HepG2 (cell line): ENCODE data around the gene ACAP3. TPM values are rescaled to one million over a fixed set of nuclear protein-coding genes. Genes with fewer than 3 reads are reported as not detected.

Experiments
- ATAC-seq: fragments of 200-7000 bp; cut with Tn5 transposase; 3 replicates; pipeline ENCODE4 v1.9.1; 2020; ENCODE audit warnings: mild to moderate bottlenecking, moderate library complexity
- BruUV-seq: library from RNA; stranded (reverse); fragments of 400-500 nt; replicated peaks from 2 replicates; lab custom pipeline; 2021; lab: Mats Ljungman, UMichigan
- CTCF ChIA-PET: fragments of 300-600 bp; formaldehyde crosslinking; extraction: SDS; loops from one replicate; lab custom pipeline; 2021; ENCODE audit warnings: low total read pairs, inconsistent platforms, low intra/inter-chr PET ratio; lab: Yijun Ruan, JAX
- POLR2A ChIA-PET: fragments of 350-600 bp; sonication (Branson Sonifier 250); formaldehyde crosslinking; loops from one replicate; lab custom pipeline; 2020; ENCODE audit warnings: antibody characterized with exemption, inconsistent platforms; lab: Yijun Ruan, JAX
- DNase-seq: peaks from one replicate; pipeline ENCODE4 v3.0.0-alpha.2; 2015; ENCODE audit warnings: low spot score
- FAIRE-seq: peaks from 3 replicates; lab custom pipeline; 2011; peaks lifted over from hg19 to GRCh38; lab: Jason Lieb, UNC
- H2AFZ ChIP-seq: one replicate; pipeline ENCODE4 v1.6.1; 2011; ENCODE audit warnings: low read length, inconsistent platforms
- H3K27ac ChIP-seq: fragments of 300-600 bp; 3 replicates; pipeline ENCODE4 v1.8.0; 2011; ENCODE audit warnings: mixed run types, mild to moderate bottlenecking, mixed read lengths, low read length, inconsistent platforms; ENCODE audit not compliant: insufficient read depth; ENCODE audit errors: extremely low read length
- H3K27me3 ChIP-seq, 2 experiments: fragments of 200-600 bp in 1 of 2; 2 replicates in 1 of 2; 3 replicates in 1 of 2; pipeline versions ENCODE4 v1.6.0 to v1.8.0; 2011; ENCODE audit warnings: low read length in 2 of 2, mild to moderate bottlenecking in 2 of 2, moderate library complexity in 2 of 2, inconsistent platforms in 1 of 2; ENCODE audit not compliant: insufficient read depth in 2 of 2, control insufficient read depth in 1 of 2
- H3K36me3 ChIP-seq, 2 experiments: fragments of 200-600 bp in 1 of 2; replicated peaks in 1 of 2; 2 replicates in 1 of 2; 3 replicates in 1 of 2; pipeline versions ENCODE4 v1.5.1 to v1.8.0; 2011; ENCODE audit warnings: low read length in 2 of 2, inconsistent platforms in 1 of 2; ENCODE audit not compliant: insufficient read depth in 2 of 2, control insufficient read depth in 1 of 2
- H3K4me1 ChIP-seq: 2 replicates; pipeline ENCODE4 v1.5.1; 2012; ENCODE audit warnings: low read length, inconsistent platforms; ENCODE audit not compliant: insufficient read depth
- H3K4me2 ChIP-seq: 2 replicates; pipeline ENCODE4 v1.6.0; 2011; ENCODE audit warnings: low read depth, low read length, inconsistent platforms
- H3K4me3 ChIP-seq, 3 experiments: fragments of 200-600 bp in 1 of 3; sonication (generic), shearing (Covaris generic) in 1 of 3; replicated peaks in 1 of 3; 2 replicates each; pipeline ENCODE4 v1.5.1; 2011 to 2016; ENCODE audit warnings: low read length in 3 of 3, inconsistent platforms in 2 of 3, low read depth in 2 of 3, mild to moderate bottlenecking in 2 of 3, control low read depth in 1 of 3, mixed read lengths in 1 of 3; ENCODE audit not compliant: insufficient read depth in 1 of 3
- H3K79me2 ChIP-seq: one replicate; pipeline ENCODE4 v1.6.1; 2011; ENCODE audit warnings: low read length, inconsistent platforms; ENCODE audit not compliant: insufficient read depth
- H3K9ac ChIP-seq: 2 replicates; pipeline ENCODE4 v1.6.0; 2011; ENCODE audit warnings: mild to moderate bottlenecking, low read depth, low read length, inconsistent platforms; ENCODE audit not compliant: insufficient read depth
- H3K9me3 ChIP-seq: 2 replicates; pipeline ENCODE4 v1.5.1; 2012; ENCODE audit warnings: mild to moderate bottlenecking, low read length
- H4K20me1 ChIP-seq: 2 replicates; pipeline ENCODE4 v1.6.0; 2011; ENCODE audit warnings: inconsistent platforms, mild to moderate bottlenecking, low read length, moderate library complexity; ENCODE audit not compliant: insufficient read depth
- IKZF1 ChIP-seq: fragments of 450-650 bp; IDR thresholded peaks from 2 replicates; pipeline ENCODE4 v1.7.1; 2016
- JUNB ChIP-seq: sonication (generic); formaldehyde crosslinking; IDR thresholded peaks from 2 replicates; pipeline ENCODE4 v1.8.0; 2022; ENCODE audit warnings: missing genetic modification reagents, mild to moderate bottlenecking, borderline replicate concordance
- KDM3A ChIP-seq: IDR thresholded peaks from 2 replicates; pipeline ENCODE4 v1.6.1; 2018; ENCODE audit warnings: low read depth, missing compliant biosample characterization
- KLF6 ChIP-seq: IDR thresholded peaks from 2 replicates; pipeline ENCODE4 v1.8.0; 2016; ENCODE audit warnings: missing biosample characterization, missing genetic modification reagents
- MXD4 ChIP-seq: IDR thresholded peaks from 2 replicates; pipeline ENCODE4 v1.6.1; 2016; ENCODE audit warnings: mild to moderate bottlenecking, missing biosample characterization, missing genetic modification reagents
- NFE2 ChIP-seq: sonication (generic); formaldehyde crosslinking; IDR thresholded peaks from 2 replicates; pipeline ENCODE4 v1.4.0; 2020; ENCODE audit warnings: missing genetic modification reagents
- PAWR ChIP-seq: sonication (generic); formaldehyde crosslinking; IDR thresholded peaks from 2 replicates; pipeline ENCODE4 v1.4.0; 2020; ENCODE audit warnings: missing genetic modification reagents, mild to moderate bottlenecking, borderline replicate concordance
- POLR2G ChIP-seq: fragments of 200-400 bp; formaldehyde crosslinking; IDR thresholded peaks from 2 replicates; pipeline ENCODE4 v1.6.1; 2018; ENCODE audit warnings: mild to moderate bottlenecking, low read depth, low read length, moderate library complexity
- SRF ChIP-seq: IDR thresholded peaks from 2 replicates; pipeline ENCODE4 v1.6.1; 2011; ENCODE audit warnings: mild to moderate bottlenecking, low read depth, low read length, moderate library complexity
- ZFAT ChIP-seq: sonication (generic); formaldehyde crosslinking; conservative IDR thresholded peaks from 2 replicates; pipeline ENCODE4 v1.8.1; 2023; ENCODE audit warnings: missing genetic modification reagents, inconsistent platforms
- ZMYM2 ChIP-seq: sonication (generic); formaldehyde crosslinking; IDR thresholded peaks from 2 replicates; pipeline ENCODE4 v1.8.0; 2022; ENCODE audit warnings: mild to moderate bottlenecking, missing genetic modification reagents
- ZNF570 ChIP-seq: sonication (generic); formaldehyde crosslinking; IDR thresholded peaks from 2 replicates; pipeline ENCODE4 v1.4.0; 2020; ENCODE audit warnings: mild to moderate bottlenecking, missing genetic modification reagents, borderline replicate concordance
- ZNF616 ChIP-seq: sonication (generic); formaldehyde crosslinking; IDR thresholded peaks from 2 replicates; pipeline ENCODE4 v1.5.0; 2020; ENCODE audit warnings: low read depth, mild to moderate bottlenecking, missing genetic modification reagents
- ZNF780A ChIP-seq: sonication (generic); formaldehyde crosslinking; IDR thresholded peaks from 2 replicates; pipeline ENCODE4 v1.8.0; 2022; ENCODE audit warnings: mild to moderate bottlenecking, missing genetic modification reagents, moderate library complexity
- WGBS: methylation state at CpG from one replicate; pipeline ENCODE4 v1.1.6; 2017; ENCODE audit warnings: low lambda C conversion rate; 5-methylcytosine and 5-hydroxymethylcytosine counted together
- in situ Hi-C: cut with HindIII; loops from 2 replicates; pipeline ENCODE4 v1.10.0; 2017; ENCODE audit warnings: low pct_unique_long_range_greater_than_20kb; ENCODE audit not compliant: extremely low pct_ligation_motif_present
- intact Hi-C: fragments of 100-400 bp; cut with micrococcal nuclease; formaldehyde crosslinking; loops from one replicate; pipeline ENCODE4 v1.10.0; 2022; ENCODE audit not compliant: unreplicated experiment
- polyA plus RNA-seq, 8 experiments: library from polyadenylated mRNA; depleted of rRNA in 3 of 8; stranded (reverse) in 7 of 8; unstranded in 1 of 8; fragments of >200 nt; fragmentation: Illumina TruSeq in 4 of 8; extraction: Trizol in 4 of 8; gene quantifications; 2 replicates each; pipeline versions ENCODE4 v1.2.1 to v1.2.3, GENCODE V29; 2011 to 2016; ENCODE audit warnings: low read depth in 4 of 8, missing spikeins in 1 of 8, mixed read lengths in 1 of 8; ENCODE audit not compliant: insufficient read depth in 1 of 8
- total RNA-seq, 5 experiments: library from RNA; depleted of rRNA; stranded (reverse); fragments of >200 nt; fragmentation: Illumina TruSeq; extraction: Trizol; gene quantifications; 2 replicates each; pipeline ENCODE4 v1.2.3, GENCODE V29; 2016; ENCODE audit warnings: low read depth in 1 of 5
- TF ChIP-seq, protein P1 (sequence below): sonication (generic); formaldehyde crosslinking; IDR thresholded peaks from 2 replicates; pipeline ENCODE4 v1.4.0; 2020; ENCODE audit warnings: mild to moderate bottlenecking, missing genetic modification reagents
- TF ChIP-seq, protein P2 (sequence below): sonication (generic); formaldehyde crosslinking; IDR thresholded peaks from 2 replicates; pipeline ENCODE4 v1.9.0; 2021; ENCODE audit warnings: missing genetic modification reagents, mild to moderate bottlenecking, borderline replicate concordance
- TF ChIP-seq, protein P3 (sequence below): sonication (generic); formaldehyde crosslinking; IDR thresholded peaks from 2 replicates; pipeline ENCODE4 v1.4.0; 2020; ENCODE audit warnings: mild to moderate bottlenecking, missing genetic modification reagents

The ACAP3 gene
- total and polyA plus RNA-seq, 2 of the 13 experiments (the other 11 are each of a cell fraction or from before 2014, with no cell fraction given) = 29.4 to 50.8 TPM

DNA sequence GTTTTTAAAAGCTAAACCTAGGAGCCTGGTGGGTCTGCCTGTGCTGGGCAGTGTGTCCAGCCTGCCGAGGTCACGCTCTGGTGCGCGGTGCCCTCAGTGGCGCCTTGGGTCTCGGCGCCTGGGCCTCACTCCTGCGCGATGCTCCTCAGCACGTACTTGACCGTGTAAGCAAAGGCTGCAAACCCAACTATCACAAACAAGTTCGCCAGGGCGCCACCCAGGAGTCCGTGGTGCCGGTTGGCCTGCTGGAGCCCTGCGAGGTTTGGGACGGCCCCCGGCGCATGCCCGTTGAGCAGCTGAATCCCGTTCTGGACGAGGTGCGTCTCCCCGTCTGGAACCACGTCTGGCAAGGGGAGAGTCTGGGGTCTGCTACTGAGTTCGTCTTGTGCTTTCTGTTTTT, 52.7 kb downstream of the ACAP3 start:
- H4K20me1 ChIP-seq = no peaks in the 10 kb centered on the region
- WGBS = 99% methylated on average over 20 of the region's 26 CpGs
- ATAC-seq (no peak), FAIRE-seq (no peak), DNase-seq (no peak)
- H2AFZ ChIP-seq = no peak overlapping the region
- H3K27me3 ChIP-seq = no peaks in the 10 kb centered on the region
- POLR2A ChIA-PET = no interaction called here
- no peaks in the 10 kb centered on the region for H3K4me1 ChIP-seq
- H3K9ac ChIP-seq = no peak overlapping the region
- no peaks in the 10 kb centered on the region for H3K79me2 ChIP-seq
- CTCF ChIA-PET = no interaction called here
- H3K9me3 ChIP-seq = no peaks in the 10 kb centered on the region
- TF ChIP-seq PAWR (CRISPR knock-in tag) = no peak
- TF ChIP-seq POLR2G = no peak
- TF ChIP-seq SRF = no peak
- no peak for TF ChIP-seq ZMYM2 (CRISPR knock-in tag)
- TF ChIP-seq, protein P1, sequence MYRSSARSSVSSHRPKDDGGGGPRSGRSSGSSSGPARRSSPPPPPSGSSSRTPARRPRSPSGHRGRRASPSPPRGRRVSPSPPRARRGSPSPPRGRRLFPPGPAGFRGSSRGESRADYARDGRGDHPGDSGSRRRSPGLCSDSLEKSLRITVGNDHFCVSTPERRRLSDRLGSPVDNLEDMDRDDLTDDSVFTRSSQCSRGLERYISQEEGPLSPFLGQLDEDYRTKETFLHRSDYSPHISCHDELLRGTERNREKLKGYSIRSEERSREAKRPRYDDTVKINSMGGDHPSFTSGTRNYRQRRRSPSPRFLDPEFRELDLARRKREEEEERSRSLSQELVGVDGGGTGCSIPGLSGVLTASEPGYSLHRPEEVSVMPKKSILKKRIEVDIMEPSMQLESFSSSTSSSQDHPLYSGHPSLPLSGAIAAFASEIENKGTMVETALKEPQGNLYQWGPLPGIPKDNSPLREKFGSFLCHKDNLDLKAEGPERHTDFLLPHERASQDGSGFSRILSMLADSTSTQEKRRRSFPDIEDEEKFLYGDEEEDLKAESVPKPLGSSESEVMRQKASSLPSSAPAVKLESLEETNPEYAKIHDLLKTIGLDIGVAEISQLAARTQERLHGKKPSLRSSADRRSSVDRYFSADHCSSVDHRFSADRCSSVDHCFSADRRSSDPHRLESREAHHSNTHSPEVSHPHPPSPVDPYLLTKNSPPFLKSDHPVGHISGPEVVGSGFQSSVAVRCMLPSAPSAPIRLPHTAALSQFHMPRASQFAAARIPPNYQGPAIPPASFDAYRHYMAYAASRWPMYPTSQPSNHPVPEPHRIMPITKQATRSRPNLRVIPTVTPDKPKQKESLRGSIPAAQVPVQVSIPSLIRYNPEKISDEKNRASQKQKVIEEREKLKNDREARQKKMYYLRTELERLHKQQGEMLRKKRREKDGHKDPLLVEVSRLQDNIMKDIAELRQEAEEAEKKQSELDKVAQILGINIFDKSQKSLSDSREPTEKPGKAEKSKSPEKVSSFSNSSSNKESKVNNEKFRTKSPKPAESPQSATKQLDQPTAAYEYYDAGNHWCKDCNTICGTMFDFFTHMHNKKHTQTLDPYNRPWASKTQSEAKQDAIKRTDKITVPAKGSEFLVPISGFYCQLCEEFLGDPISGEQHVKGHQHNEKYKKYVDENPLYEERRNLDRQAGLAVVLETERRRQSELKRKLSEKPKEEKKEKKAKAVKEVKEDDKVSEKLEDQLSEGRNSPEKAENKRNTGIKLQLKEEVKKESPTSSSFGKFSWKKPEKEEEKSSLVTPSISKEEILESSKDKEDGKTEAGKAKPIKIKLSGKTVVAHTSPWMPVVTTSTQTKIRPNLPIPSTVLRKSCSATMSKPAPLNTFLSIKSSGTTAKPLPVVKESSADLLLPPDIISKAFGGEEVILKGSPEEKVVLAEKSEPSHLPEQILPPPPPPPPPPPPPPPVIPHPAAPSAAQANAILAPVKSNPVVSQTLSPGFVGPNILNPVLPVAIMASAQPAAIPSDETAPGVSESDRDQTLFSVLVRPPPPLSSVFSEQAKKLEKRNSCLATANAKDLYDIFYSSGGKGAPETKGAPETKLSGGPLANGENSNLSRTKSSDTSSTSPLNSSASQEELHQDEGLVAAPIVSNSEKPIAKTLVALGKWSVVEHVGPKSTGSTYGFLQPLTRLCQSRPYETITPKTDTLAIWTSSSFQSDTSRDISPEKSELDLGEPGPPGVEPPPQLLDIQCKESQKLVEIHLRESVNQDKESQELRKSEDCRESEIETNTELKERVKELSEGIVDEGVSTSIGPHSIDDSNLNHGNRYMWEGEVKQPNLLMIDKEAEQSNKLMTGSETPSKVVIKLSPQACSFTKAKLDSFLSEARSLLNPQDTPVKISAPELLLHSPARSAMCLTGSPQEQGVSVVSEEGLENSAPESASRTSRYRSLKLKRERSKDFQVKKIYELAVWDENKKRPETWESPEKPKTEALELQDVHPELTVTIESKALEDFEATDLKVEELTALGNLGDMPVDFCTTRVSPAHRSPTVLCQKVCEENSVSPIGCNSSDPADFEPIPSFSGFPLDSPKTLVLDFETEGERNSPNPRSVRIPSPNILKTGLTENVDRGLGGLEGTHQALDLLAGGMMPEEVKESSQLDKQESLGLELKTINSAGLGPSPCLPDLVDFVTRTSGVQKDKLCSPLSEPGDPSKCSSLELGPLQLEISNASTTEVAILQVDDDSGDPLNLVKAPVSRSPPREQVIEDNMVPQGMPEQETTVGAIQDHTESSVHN (CRISPR knock-in tag) = no peak
- TF ChIP-seq NFE2 (CRISPR knock-in tag) = no peak
- TF ChIP-seq, protein P2, sequence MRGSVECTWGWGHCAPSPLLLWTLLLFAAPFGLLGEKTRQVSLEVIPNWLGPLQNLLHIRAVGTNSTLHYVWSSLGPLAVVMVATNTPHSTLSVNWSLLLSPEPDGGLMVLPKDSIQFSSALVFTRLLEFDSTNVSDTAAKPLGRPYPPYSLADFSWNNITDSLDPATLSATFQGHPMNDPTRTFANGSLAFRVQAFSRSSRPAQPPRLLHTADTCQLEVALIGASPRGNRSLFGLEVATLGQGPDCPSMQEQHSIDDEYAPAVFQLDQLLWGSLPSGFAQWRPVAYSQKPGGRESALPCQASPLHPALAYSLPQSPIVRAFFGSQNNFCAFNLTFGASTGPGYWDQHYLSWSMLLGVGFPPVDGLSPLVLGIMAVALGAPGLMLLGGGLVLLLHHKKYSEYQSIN (CRISPR knock-in tag) = no peak
- no peak for TF ChIP-seq ZFAT (CRISPR knock-in tag)
- TF ChIP-seq KLF6 (CRISPR knock-in tag) = no peak
- no peak for TF ChIP-seq KDM3A
- no peak for TF ChIP-seq ZNF616 (CRISPR knock-in tag)
- TF ChIP-seq IKZF1 = no peak
- TF ChIP-seq ZNF570 (CRISPR knock-in tag) = no peak
- TF ChIP-seq JUNB (CRISPR knock-in tag) = no peak
- no peak for TF ChIP-seq ZNF780A
- no peak for TF ChIP-seq MXD4 (CRISPR knock-in tag)
- TF ChIP-seq, protein P3, sequence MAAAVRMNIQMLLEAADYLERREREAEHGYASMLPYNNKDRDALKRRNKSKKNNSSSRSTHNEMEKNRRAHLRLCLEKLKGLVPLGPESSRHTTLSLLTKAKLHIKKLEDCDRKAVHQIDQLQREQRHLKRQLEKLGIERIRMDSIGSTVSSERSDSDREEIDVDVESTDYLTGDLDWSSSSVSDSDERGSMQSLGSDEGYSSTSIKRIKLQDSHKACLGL (CRISPR knock-in tag) = no peak
- in situ Hi-C loops = no loop called here
- H3K4me2 ChIP-seq = no peak overlapping the region
- H3K36me3 ChIP-seq = peaks cover 12 to 26% of the 10 kb centered on the region in 2 experiments; a peak in 4 of 5 replicates
- intact Hi-C loops = no loop called here
- H3K27ac ChIP-seq = no peak overlapping the region
- no TSS peak for BruUV-seq
- H3K4me3 ChIP-seq = no peak overlapping the region
